SK-N-MC (cell line): ENCODE data around the gene B9D1.

Source experiments
- DNase-seq: peaks from one replicate; pipeline ENCODE4 v3.0.0-alpha.2; 2011; ENCODE audit warnings: low read depth, low spot score
- H3K27ac ChIP-seq: fragments of 200-600 bp; sonication (generic); 2 replicates; pipeline ENCODE4 v1.5.1; 2016; ENCODE audit warnings: mixed run types
- H3K36me3 ChIP-seq: fragments of 200-600 bp; sonication (generic); 2 replicates; pipeline ENCODE4 v1.6.1; 2017; ENCODE audit warnings: antibody characterized with exemption, low read length, mixed read lengths; ENCODE audit not compliant: insufficient read depth
- H3K4me3 ChIP-seq: fragments of 200-600 bp; sonication (generic); 2 replicates; pipeline ENCODE4 v1.5.1; 2016
- H3K9ac ChIP-seq: fragments of 200-600 bp; sonication (generic); 2 replicates; pipeline ENCODE4 v1.8.0; 2017; ENCODE audit warnings: mixed run types, mixed read lengths; ENCODE audit not compliant: insufficient read length
- H3K9me3 ChIP-seq: fragments of 200-600 bp; sonication (generic); 2 replicates; pipeline ENCODE4 v1.6.1; 2017; ENCODE audit warnings: low read depth, mild to moderate bottlenecking, antibody characterized with exemption, low read length, moderate library complexity, mixed read lengths
- EZH2 ChIP-seq: fragments of 200-600 bp; sonication (generic); IDR thresholded peaks from one replicate; pipeline ENCODE4 v1.6.1; 2017; ENCODE audit warnings: antibody characterized with exemption
- FOXP2 ChIP-seq: optimal IDR thresholded peaks from 2 replicates; pipeline ENCODE3; 2011; ENCODE audit warnings: mild to moderate bottlenecking, moderate library complexity; ENCODE audit not compliant: insufficient read depth; ENCODE audit errors: extremely low read length, control extremely low read depth
- POLR2AphosphoS5 ChIP-seq: IDR thresholded peaks from 2 replicates; pipeline ENCODE4 v1.6.1; 2012; ENCODE audit warnings: mild to moderate bottlenecking, low read depth, low read length, borderline replicate concordance

B9D1 gene

GRCh38 chr17:19386051-19386929 is 23.8 kb upstream of the B9D1 start:
- TF ChIP-seq FOXP2 (no peak), EZH2 (no peak), POLR2AphosphoS5 (no peak)
- H3K9me3 ChIP-seq = no peaks in the 10 kb centered on the region
- peak overlapping the region; percentile 82 for H3K27ac ChIP-seq
- no peak for DNase-seq
- peaks cover 38% of the 10 kb centered on the region for H3K36me3 ChIP-seq
- H3K4me3 ChIP-seq = peak overlapping the region; percentile 84
- H3K9ac ChIP-seq = peak overlapping the region; percentile 75

GRCh38 chr17:19385521-19385983 is 23.0 kb upstream of the B9D1 start:
- Histone ChIP-seq H3K27ac (peak overlapping the region; percentile 82), H3K9me3 (no peaks in the 10 kb centered on the region), H3K9ac (peak overlapping the region; percentile 15), H3K36me3 (peaks cover 46% of the 10 kb centered on the region), H3K4me3 (peak overlapping the region; percentile 84)
- TF ChIP-seq EZH2 (no peak), FOXP2 (no peak), POLR2AphosphoS5 (no peak)
- DNase-seq = no peak

GRCh38 chr17:19384723-19385391 is 22.3 kb upstream of the B9D1 start:
- Histone ChIP-seq H3K9ac (peak overlapping the region; percentile 37), H3K27ac (peak overlapping the region; percentile 94), H3K9me3 (no peaks in the 10 kb centered on the region), H3K4me3 (peak overlapping the region; percentile 84), H3K36me3 (peaks cover 53% of the 10 kb centered on the region)
- peak; percentile 44 for DNase-seq
- TF ChIP-seq EZH2 (no peak), POLR2AphosphoS5 (peak; percentile 56)

- Histone ChIP-seq H3K4me3 (peak overlapping the region; percentile 84), H3K9ac (peak overlapping the region; percentile 37), H3K36me3 (peaks cover 58% of the 10 kb centered on the region), H3K9me3 (no peaks in the 10 kb centered on the region), H3K27ac (peak overlapping the region; percentile 94)
- TF ChIP-seq EZH2 = no peak
- TF ChIP-seq POLR2AphosphoS5 = no peak
- no peak for TF ChIP-seq FOXP2
- DNase-seq = no peak
Measured at GRCh38 chr17:19383681-19384470, 21.4 kb upstream of the B9D1 start.

- peaks cover 58% of the 10 kb centered on the region for H3K36me3 ChIP-seq
- no peaks in the 10 kb centered on the region for H3K9me3 ChIP-seq
- TF ChIP-seq POLR2AphosphoS5 (no peak; the same call in none of the 2 replicates), FOXP2 (peak; percentile 8)
Measured at GRCh38 chr17:19382531-19383444, 20.3 kb upstream of the B9D1 start.

GRCh38 chr17:19381741-19382444 is 19.4 kb upstream of the B9D1 start:
- no peak overlapping the region for H3K4me3 ChIP-seq
- TF ChIP-seq EZH2 (no peak), FOXP2 (no peak), POLR2AphosphoS5 (no peak)
- H3K9me3 ChIP-seq = no peaks in the 10 kb centered on the region
- no peak overlapping the region for H3K9ac ChIP-seq
- H3K27ac ChIP-seq = peak overlapping the region; percentile 71
- DNase-seq = no peak
- H3K36me3 ChIP-seq = peaks cover 58% of the 10 kb centered on the region

More at GRCh38 chr17:19382531-19383444, 20.3 kb upstream of the B9D1 start:
- no peak overlapping the region for H3K4me3 ChIP-seq
- peak overlapping the region; percentile 94; the same call in 1 of the 2 replicates for H3K27ac ChIP-seq
- DNase-seq = no peak
- no peak overlapping the region for H3K9ac ChIP-seq

- no peak overlapping the region for H3K4me3 ChIP-seq
- DNase-seq = no peak
- H3K27ac ChIP-seq = no peak overlapping the region
- peaks cover 56% of the 10 kb centered on the region for H3K36me3 ChIP-seq
- no peak overlapping the region for H3K9ac ChIP-seq
- no peak for TF ChIP-seq POLR2AphosphoS5
- TF ChIP-seq EZH2 = no peak
- no peak for TF ChIP-seq FOXP2
- H3K9me3 ChIP-seq = no peaks in the 10 kb centered on the region
Measured at GRCh38 chr17:19381361-19381740, 18.8 kb upstream of the B9D1 start.
